ENCODE results near the gene ESX1. TPM values are rescaled to one million over a fixed set of nuclear protein-coding genes. Genes with fewer than 3 reads are reported as not detected.

Gene ESX1
- total RNA-seq, 1 donor from 2014 or later = not detected

DNA sequence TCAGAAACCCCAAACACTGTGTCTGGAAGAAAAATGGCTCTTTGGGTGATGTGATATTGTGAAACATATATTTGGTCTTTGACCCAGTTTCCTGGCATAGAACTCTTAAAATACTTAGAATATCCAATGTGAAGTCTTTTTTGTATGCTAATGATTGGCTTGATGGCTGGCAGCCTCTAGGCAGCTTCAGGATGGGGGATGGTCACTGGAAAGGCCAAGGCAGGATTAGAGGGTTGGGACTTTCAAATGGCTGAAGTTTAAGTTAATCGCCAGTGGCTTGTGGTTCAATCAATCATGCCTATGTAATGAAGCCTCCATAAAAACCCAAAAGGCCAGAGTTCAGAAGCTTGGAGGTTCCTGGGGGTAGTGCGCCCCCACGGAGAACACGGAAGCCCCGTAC is 33.5 kb upstream of the ESX1 start:
- H4K20me1 ChIP-seq (ENCODE audit: low read depth) = no peaks in the 10 kb centered on the region
- no peaks in the 10 kb centered on the region for H3K4me1 ChIP-seq
- no peak overlapping the region for H3K27ac ChIP-seq
- Mint-ChIP-seq H3K27ac (no peak overlapping the region), H3K4me1 (peaks cover 22% of the 10 kb centered on the region), H3K4me3 (no peak overlapping the region), H3K36me3 (no peaks in the 10 kb centered on the region), H3K9me3 (no peaks in the 10 kb centered on the region), H3K27me3 (ENCODE audit: insufficient read depth, low read depth) (peaks cover 9% of the 10 kb centered on the region)
- no peak overlapping the region for H3K4me3 ChIP-seq
- H3K9me3 ChIP-seq (ENCODE audit: low read depth) = no peaks in the 10 kb centered on the region
- no peaks in the 10 kb centered on the region for H3F3A ChIP-seq (ENCODE audit: low read depth)
- no peak overlapping the region for H3K4me2 ChIP-seq
- DNase-seq (ENCODE audit: low spot score) = no peak
- H3K36me3 ChIP-seq = no peaks in the 10 kb centered on the region
- no peaks in the 10 kb centered on the region for H3K27me3 ChIP-seq
- no peak overlapping the region for H2AFZ ChIP-seq (replicated peaks)
- TF ChIP-seq, protein P1, sequence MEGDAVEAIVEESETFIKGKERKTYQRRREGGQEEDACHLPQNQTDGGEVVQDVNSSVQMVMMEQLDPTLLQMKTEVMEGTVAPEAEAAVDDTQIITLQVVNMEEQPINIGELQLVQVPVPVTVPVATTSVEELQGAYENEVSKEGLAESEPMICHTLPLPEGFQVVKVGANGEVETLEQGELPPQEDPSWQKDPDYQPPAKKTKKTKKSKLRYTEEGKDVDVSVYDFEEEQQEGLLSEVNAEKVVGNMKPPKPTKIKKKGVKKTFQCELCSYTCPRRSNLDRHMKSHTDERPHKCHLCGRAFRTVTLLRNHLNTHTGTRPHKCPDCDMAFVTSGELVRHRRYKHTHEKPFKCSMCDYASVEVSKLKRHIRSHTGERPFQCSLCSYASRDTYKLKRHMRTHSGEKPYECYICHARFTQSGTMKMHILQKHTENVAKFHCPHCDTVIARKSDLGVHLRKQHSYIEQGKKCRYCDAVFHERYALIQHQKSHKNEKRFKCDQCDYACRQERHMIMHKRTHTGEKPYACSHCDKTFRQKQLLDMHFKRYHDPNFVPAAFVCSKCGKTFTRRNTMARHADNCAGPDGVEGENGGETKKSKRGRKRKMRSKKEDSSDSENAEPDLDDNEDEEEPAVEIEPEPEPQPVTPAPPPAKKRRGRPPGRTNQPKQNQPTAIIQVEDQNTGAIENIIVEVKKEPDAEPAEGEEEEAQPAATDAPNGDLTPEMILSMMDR (IDR thresholded peaks at IDR 0.05) = no peak
- TF ChIP-seq EZH2 (IDR thresholded peaks at IDR 0.05) (no peak), EZH2phosphoT487 (IDR thresholded peaks at IDR 0.05) (no peak)
- H3K79me2 ChIP-seq (ENCODE audit: low read depth) = no peaks in the 10 kb centered on the region
- H3K9ac ChIP-seq = no peak overlapping the region

DNA sequence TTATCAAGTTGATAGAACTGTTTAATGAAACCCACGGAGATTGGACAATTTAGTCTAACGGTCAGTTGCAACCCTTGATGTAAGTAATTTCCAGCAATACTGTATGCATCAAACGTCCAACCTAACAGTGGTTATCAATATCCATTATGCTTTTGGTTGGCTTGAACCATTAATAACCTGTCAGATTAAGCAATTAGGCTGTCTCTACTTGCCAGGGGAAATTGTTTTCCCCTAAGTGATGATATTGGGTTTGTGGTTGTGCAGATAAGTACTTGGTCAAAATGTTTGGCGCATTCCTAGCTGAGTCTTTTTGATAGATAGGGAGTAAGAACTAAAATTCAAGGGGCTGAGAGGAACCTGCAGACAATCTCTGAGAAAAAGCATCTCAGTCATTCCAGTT is 30.5 kb upstream of the ESX1 start:
- Mint-ChIP-seq H3K27ac (no peak overlapping the region), H3K4me1 (peaks cover 24% of the 10 kb centered on the region), H3K9me3 (no peaks in the 10 kb centered on the region), H3K27me3 (ENCODE audit: insufficient read depth, low read depth) (peaks cover 5% of the 10 kb centered on the region), H3K36me3 (no peaks in the 10 kb centered on the region), H3K4me3 (no peak overlapping the region)
- no peak overlapping the region for H3K9ac ChIP-seq
- H3K9me3 ChIP-seq (ENCODE audit: low read depth) = no peaks in the 10 kb centered on the region
- no peak for DNase-seq (ENCODE audit: low spot score)
- H3K27me3 ChIP-seq = no peaks in the 10 kb centered on the region
- no peak overlapping the region for H3K27ac ChIP-seq
- H3K36me3 ChIP-seq = no peaks in the 10 kb centered on the region
- TF ChIP-seq EZH2phosphoT487 (IDR thresholded peaks at IDR 0.05) (no peak), EZH2 (IDR thresholded peaks at IDR 0.05) (no peak)
- no peaks in the 10 kb centered on the region for H3K79me2 ChIP-seq (ENCODE audit: low read depth)
- no peaks in the 10 kb centered on the region for H3F3A ChIP-seq (ENCODE audit: low read depth)
- no peak overlapping the region for H3K4me2 ChIP-seq
- no peaks in the 10 kb centered on the region for H3K4me1 ChIP-seq
- H4K20me1 ChIP-seq (ENCODE audit: low read depth) = no peaks in the 10 kb centered on the region
- no peak overlapping the region for H3K4me3 ChIP-seq
- no peak overlapping the region for H2AFZ ChIP-seq (replicated peaks)

DNA sequence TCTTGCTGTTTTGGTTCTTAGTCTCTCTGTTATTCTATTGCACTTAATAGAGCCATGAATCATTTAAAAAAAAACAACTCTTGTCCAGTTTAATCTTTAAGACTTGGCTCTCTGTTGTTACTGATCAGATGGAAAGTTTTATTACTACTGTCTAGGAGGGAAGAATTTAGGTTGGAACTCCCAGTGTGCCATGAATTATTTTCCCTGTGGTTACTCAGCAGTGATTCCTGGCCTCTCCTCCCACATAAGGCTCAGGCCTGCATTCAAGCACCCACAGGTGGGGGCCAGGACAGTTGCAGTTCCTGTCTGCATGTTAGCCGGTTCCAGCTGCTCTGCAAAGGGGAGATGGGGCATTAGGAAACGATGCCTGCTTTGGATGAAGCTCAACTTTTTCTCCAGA is 29.8 kb upstream of the ESX1 start:
- Histone ChIP-seq H3K27ac (no peak overlapping the region), H3F3A (ENCODE audit: low read depth) (no peaks in the 10 kb centered on the region), H3K36me3 (no peaks in the 10 kb centered on the region), H4K20me1 (ENCODE audit: low read depth) (no peaks in the 10 kb centered on the region), H3K4me1 (no peaks in the 10 kb centered on the region), H3K9ac (no peak overlapping the region), H3K4me2 (no peak overlapping the region), H3K27me3 (no peaks in the 10 kb centered on the region), H3K9me3 (ENCODE audit: low read depth) (no peaks in the 10 kb centered on the region), H3K79me2 (ENCODE audit: low read depth) (no peaks in the 10 kb centered on the region), H2AFZ (replicated peaks) (no peak overlapping the region), H3K4me3 (no peak overlapping the region)
- DNase-seq (ENCODE audit: low spot score) = no peak
- no peaks in the 10 kb centered on the region for H3K36me3 Mint-ChIP-seq
- TF ChIP-seq, protein P1 (IDR thresholded peaks at IDR 0.05) = no peak
- TF ChIP-seq EZH2 (IDR thresholded peaks at IDR 0.05) (no peak), EZH2phosphoT487 (IDR thresholded peaks at IDR 0.05) (no peak)
- no peak overlapping the region for H3K27ac Mint-ChIP-seq
- H3K9me3 Mint-ChIP-seq = no peaks in the 10 kb centered on the region
- H3K27me3 Mint-ChIP-seq (ENCODE audit: insufficient read depth, low read depth) = peaks cover 5% of the 10 kb centered on the region
- no peak overlapping the region for H3K4me3 Mint-ChIP-seq
- H3K4me1 Mint-ChIP-seq = peaks cover 19% of the 10 kb centered on the region

DNA sequence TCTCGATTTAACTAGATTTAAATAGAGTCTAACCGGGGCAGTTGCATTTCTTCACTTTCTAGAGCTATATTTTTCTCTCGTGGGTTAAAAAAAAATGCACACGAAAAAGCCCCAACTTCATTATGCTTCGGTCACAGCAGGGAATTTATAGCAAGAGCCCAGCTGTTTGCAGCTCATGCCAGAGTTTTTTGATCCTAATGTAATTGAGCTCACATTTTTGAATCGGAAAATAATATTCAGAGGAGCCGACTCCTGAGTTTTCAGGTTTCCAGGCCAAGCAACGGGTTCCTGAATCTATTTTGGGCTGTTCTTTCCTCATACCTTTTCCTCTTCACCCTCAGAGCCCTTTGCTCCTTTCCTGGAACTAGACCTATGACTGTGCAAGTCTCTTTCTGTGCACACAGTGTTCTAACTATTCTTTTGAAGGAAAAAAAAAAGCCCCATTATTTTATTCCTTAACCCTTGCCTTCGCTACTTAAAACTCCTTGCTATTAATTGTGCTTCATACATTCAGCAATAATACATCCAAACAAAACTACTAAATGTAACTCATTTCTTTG is 27.5 kb upstream of the ESX1 start:
- no peak overlapping the region for H3K27ac ChIP-seq
- H3K9me3 ChIP-seq (ENCODE audit: low read depth) = no peaks in the 10 kb centered on the region
- no peaks in the 10 kb centered on the region for H3K4me1 ChIP-seq
- no peak overlapping the region for H3K4me2 ChIP-seq
- Mint-ChIP-seq H3K4me1 (peaks cover 6% of the 10 kb centered on the region), H3K36me3 (no peaks in the 10 kb centered on the region), H3K27me3 (ENCODE audit: insufficient read depth, low read depth) (peaks cover 5% of the 10 kb centered on the region), H3K27ac (no peak overlapping the region), H3K4me3 (no peak overlapping the region), H3K9me3 (no peaks in the 10 kb centered on the region)
- no peaks in the 10 kb centered on the region for H3K36me3 ChIP-seq
- H3K4me3 ChIP-seq = no peak overlapping the region
- no peaks in the 10 kb centered on the region for H3K27me3 ChIP-seq
- H4K20me1 ChIP-seq (ENCODE audit: low read depth) = no peaks in the 10 kb centered on the region
- TF ChIP-seq EZH2 (IDR thresholded peaks at IDR 0.05) = no peak
- TF ChIP-seq, protein P1 (IDR thresholded peaks at IDR 0.05) = no peak
- no peak for TF ChIP-seq EZH2phosphoT487 (IDR thresholded peaks at IDR 0.05)
- no peak overlapping the region for H2AFZ ChIP-seq (replicated peaks)
- no peaks in the 10 kb centered on the region for H3K79me2 ChIP-seq (ENCODE audit: low read depth)
- H3K9ac ChIP-seq = no peak overlapping the region
- no peak for DNase-seq (ENCODE audit: low spot score)
- no peaks in the 10 kb centered on the region for H3F3A ChIP-seq (ENCODE audit: low read depth)
